ENCODE data around the gene PRKCH. TPM values are rescaled to one million over a fixed set of nuclear protein-coding genes. Genes with fewer than 3 reads are reported as not detected.

The PRKCH gene
- total RNA-seq, 1 experiment from 2014 or later = 10.3 TPM

DNA sequence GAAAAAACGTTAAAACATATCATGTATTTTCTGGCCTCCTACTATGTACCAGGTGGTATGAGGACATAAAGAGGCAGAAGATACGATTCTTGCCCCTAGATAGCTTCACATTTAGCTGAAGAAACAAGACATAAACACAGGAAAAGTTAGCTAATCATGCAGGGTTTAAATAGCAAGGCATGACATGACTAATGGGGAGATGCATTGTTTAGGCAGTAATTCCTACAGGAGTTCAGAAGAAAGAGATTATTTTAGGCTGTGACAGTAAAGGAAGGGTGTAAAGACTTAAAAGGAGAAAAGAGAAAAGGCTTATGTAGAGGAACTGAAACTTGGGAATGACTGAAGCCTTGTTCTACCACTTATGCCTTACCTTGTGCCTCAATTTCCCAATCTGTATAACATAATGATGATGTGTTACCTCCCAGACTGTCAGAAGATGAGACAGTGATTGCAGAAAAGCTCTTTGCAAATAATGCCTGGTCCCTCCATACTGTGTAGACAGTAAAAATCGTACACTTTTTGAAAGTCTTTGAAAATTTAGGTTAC lies 44.4 kb downstream of the PRKCH start (continued):
- TF ChIP-seq AR (CRISPR knock-in tag; IDR thresholded peaks at IDR 0.05) (no peak), ZNF671 (CRISPR knock-in tag; IDR thresholded peaks at IDR 0.05) (no peak), ATF3 (CRISPR knock-in tag; conservative IDR thresholded peaks at IDR 0.05) (no peak), ATF2 (CRISPR knock-in tag; IDR thresholded peaks at IDR 0.05; ENCODE audit: borderline replicate concordance, low read depth) (no peak), NR3C1 (CRISPR knock-in tag; conservative IDR thresholded peaks at IDR 0.05; ENCODE audit: low read depth) (no peak)
- TF ChIP-seq, protein P1, sequence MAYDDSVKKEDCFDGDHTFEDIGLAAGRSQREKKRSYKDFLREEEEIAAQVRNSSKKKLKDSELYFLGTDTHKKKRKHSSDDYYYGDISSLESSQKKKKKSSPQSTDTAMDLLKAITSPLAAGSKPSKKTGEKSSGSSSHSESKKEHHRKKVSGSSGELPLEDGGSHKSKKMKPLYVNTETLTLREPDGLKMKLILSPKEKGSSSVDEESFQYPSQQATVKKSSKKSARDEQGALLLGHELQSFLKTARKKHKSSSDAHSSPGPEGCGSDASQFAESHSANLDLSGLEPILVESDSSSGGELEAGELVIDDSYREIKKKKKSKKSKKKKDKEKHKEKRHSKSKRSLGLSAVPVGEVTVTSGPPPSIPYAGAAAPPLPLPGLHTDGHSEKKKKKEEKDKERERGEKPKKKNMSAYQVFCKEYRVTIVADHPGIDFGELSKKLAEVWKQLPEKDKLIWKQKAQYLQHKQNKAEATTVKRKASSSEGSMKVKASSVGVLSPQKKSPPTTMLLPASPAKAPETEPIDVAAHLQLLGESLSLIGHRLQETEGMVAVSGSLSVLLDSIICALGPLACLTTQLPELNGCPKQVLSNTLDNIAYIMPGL (CRISPR knock-in tag; IDR thresholded peaks at IDR 0.05) = no peak

GRCh38 chr14:61368114-61368710 lies 46.8 kb downstream of the PRKCH start:
- Mint-ChIP-seq H3K4me1 (peaks cover 12% of the 10 kb centered on the region), H3K36me3 (peaks cover 10% of the 10 kb centered on the region), H3K27ac (no peak overlapping the region), H3K27me3 (ENCODE audit: low read depth) (no peaks in the 10 kb centered on the region), H3K4me3 (no peak overlapping the region), H3K9me3 (peaks cover 14% of the 10 kb centered on the region)
- CTCF ChIA-PET = interaction anchor here (0.7 kb wide), 2 partner anchors 14 to 59 kb away, joined by 3 to 4 read pairs; no protein-coding TSS in a partner anchor
- DNase-seq (ENCODE audit: low spot score) (no peak), ATAC-seq (peak; percentile 65)
- POLR2A ChIA-PET = interaction anchor here (0.7 kb wide), 1 partner anchor 10 kb away, joined by 3 read pairs; no protein-coding TSS in a partner anchor
- no peak for TF ChIP-seq GABPB1 (CRISPR knock-in tag; IDR thresholded peaks at IDR 0.05)
- TF ChIP-seq, protein P2, sequence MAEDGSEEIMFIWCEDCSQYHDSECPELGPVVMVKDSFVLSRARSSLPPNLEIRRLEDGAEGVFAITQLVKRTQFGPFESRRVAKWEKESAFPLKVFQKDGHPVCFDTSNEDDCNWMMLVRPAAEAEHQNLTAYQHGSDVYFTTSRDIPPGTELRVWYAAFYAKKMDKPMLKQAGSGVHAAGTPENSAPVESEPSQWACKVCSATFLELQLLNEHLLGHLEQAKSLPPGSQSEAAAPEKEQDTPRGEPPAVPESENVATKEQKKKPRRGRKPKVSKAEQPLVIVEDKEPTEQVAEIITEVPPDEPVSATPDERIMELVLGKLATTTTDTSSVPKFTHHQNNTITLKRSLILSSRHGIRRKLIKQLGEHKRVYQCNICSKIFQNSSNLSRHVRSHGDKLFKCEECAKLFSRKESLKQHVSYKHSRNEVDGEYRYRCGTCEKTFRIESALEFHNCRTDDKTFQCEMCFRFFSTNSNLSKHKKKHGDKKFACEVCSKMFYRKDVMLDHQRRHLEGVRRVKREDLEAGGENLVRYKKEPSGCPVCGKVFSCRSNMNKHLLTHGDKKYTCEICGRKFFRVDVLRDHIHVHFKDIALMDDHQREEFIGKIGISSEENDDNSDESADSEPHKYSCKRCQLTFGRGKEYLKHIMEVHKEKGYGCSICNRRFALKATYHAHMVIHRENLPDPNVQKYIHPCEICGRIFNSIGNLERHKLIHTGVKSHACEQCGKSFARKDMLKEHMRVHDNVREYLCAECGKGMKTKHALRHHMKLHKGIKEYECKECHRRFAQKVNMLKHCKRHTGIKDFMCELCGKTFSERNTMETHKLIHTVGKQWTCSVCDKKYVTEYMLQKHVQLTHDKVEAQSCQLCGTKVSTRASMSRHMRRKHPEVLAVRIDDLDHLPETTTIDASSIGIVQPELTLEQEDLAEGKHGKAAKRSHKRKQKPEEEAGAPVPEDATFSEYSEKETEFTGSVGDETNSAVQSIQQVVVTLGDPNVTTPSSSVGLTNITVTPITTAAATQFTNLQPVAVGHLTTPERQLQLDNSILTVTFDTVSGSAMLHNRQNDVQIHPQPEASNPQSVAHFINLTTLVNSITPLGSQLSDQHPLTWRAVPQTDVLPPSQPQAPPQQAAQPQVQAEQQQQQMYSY (CRISPR knock-in tag; IDR thresholded peaks at IDR 0.05) = no peak
- TF ChIP-seq TCF7 (CRISPR knock-in tag; IDR thresholded peaks at IDR 0.05; ENCODE audit: low read depth) = no peak
- TF ChIP-seq AR (CRISPR knock-in tag; IDR thresholded peaks at IDR 0.05) = no peak
- no peak for TF ChIP-seq MYBL2 (CRISPR knock-in tag; IDR thresholded peaks at IDR 0.05)

Data from WTC11 (cell line).